Adipose tissue (tissue), 3 donors: ENCODE results near the gene WDR53. TPM values are rescaled to one million over a fixed set of nuclear protein-coding genes. Genes with fewer than 3 reads are reported as not detected.
"Not testable (repeated sequence)": the region's sequence is repeated elsewhere in the genome, so short reads cannot be mapped to it uniquely, and the experiment has no call there.

ENCODE experiments used
- H3K27ac ChIP-seq: one replicate; pipeline ENCODE4 v1.5.1; 2013; ENCODE audit warnings: low read depth, low read length
- WGBS, 3 donors: extraction: QIAGEN DNeasy Blood & Tissue Kit; methylation state at CpG; one replicate each; pipeline ENCODE4 v1.1.7; 2013; 5-methylcytosine and 5-hydroxymethylcytosine counted together
- polyA plus RNA-seq, 3 donors: library from polyadenylated mRNA; stranded (reverse); fragments of 200-250 nt; gene quantifications; one replicate each; pipeline ENCODE4 v1.2.3, GENCODE V29; 2013
- donor health status: healthy with polysubstance abuse.
- donor health status: Bipolar disorder and iron deficiency.
- donor health status: healthy.

The WDR53 gene
- polyA plus RNA-seq = 1 to 10 TPM; 3.5 to 9.8 (median 8.5) TPM

DNA sequence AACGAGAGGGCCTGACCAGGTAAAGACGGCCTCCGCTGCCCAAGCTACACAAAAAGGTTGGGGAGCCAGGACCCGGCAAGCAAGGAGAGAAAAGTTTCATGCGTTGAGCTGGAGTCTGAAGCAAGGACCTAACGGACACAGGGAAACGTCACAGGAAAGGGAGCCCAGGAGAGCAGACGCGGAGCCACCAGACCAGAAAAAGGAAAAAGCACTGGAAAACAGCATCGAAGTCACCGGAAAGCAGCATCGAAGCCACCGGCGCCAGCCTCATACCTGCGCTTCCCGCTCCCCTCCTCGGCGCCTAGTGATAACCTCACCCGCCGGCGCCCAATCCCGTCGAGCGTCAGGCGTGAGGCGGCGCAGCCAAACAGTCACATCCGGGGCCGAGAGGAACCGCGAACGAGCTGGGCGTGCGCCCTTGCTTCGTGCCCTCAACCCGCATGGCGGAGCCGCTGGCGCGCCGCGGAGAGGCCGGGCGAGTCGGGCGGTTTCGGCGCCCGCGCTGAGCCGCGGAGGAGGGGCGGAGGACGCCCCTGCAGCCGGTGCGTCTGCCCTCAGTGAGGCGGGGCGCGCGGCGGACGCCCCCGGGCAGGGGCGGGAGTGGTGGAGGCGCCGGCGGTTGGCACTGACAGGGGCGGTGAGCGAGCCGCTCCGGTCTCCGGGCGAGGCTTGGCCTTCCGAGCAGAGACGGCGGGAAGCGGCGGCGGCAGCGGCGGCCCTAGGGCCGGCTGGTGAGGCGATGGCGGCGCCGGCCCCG is at the start of gene WDR53, which contains the start of gene FBXO45:
TSS of gene WDR53 (minus strand) at position 309 of the 757 bp plus-strand sequence. CDS start 7,079 bp downstream, outside the sequence.
TSS of gene FBXO45 (plus strand) at position 415 of the 757 bp plus-strand sequence. CDS start at position 740, 325 bp downstream.
- 0 to 1% (median 1%) methylated on average over 66 to 87 of the region's 87 CpGs for WGBS, 3 donors

DNA sequence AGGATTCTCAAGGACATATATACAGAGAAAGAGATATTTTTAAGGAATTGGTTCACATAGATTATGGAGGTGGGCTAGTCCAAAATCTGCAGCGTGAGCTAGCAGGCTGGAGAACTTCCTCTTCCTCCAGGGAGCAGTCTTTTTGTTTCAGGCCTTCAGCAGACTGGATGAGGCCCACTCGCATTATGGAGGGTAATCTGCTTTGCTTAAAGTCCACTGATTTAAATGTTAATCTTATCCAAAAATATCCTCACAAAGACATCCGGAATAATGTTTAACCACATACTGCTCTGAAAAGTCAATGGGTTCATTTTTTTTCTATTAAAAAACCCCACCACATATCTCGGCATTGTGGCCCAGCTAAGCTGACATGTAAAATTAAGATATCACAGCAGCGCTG is 48.9 kb upstream of the WDR53 start:
- no peak overlapping the region for H3K27ac ChIP-seq
- 56 to 79% (median 58%) methylated on average over 5 of the region's 5 CpGs for WGBS, 3 donors

More for the DNA sequence above, at the start of gene WDR53, which contains the start of gene FBXO45:
- peak within 1 kb of the TSS; percentile 58 for H3K27ac ChIP-seq

- H3K27ac ChIP-seq = not testable (repeated sequence)
- 90 to 98% (median 94%) methylated on average over 6 of the region's 6 CpGs for WGBS, 3 donors
Measured at GRCh38 chr3:196615234-196615633, 46.9 kb upstream of the WDR53 start.

- 33 to 58% (median 37%) methylated on average over 10 of the region's 10 CpGs for WGBS, 3 donors
Measured at GRCh38 chr3:196611761-196612483, 43.6 kb upstream of the WDR53 start.

GRCh38 chr3:196609805-196610515 is 41.6 kb upstream of the WDR53 start:
- WGBS, 3 donors = 73 to 76% (median 75%) methylated on average over 6 of the region's 6 CpGs
- no peak overlapping the region for H3K27ac ChIP-seq

More at GRCh38 chr3:196611761-196612483, 43.6 kb upstream of the WDR53 start:
- no peak overlapping the region for H3K27ac ChIP-seq

DNA sequence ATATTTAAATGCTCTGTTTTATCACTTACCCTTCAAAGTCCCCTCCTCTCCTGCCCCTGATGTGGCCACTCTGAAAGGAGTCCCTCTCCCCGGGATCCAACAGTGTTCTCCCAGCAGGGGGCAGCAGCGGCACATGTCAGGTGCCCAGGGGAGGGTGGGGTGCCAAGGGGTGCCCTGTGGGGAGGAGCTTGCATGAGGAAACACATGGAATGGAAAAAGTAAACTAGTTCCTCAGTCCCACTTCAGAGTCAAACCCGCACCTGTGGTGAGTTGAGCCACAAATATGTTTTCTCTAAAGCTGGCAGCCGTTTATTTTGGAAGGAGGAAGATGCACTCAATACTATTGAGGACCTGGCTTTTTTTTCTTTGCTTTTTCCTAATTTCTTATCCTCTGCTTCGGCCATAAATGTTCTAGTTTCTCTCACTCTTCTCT is 41.0 kb upstream of the WDR53 start:
- WGBS, 3 donors = 9 to 20% (median 11%) methylated on average over 5 of the region's 5 CpGs
- H3K27ac ChIP-seq = no peak overlapping the region

DNA sequence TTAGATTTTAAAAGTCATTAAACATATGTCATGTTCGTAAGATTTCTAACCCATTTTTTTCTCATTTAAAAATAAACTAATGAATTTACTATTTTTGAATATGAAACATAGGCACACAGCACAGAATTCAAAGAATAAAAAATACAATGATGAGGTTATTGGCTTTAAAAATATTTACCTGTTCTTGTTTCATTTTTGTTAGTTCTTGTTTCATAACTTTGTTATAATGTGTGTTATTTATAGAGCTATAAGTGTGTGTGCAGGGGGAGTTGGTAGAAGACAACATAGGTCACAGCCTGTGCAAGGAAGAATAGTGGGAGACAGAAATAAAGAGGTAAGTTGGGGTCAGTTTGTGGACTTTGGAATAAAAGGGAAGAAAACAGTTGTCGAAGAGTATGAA is 40.3 kb upstream of the WDR53 start:
- WGBS, 3 donors = 88 to 94% (median 94%) methylated on average over 2 of the region's 2 CpGs
- no peak overlapping the region for H3K27ac ChIP-seq

DNA sequence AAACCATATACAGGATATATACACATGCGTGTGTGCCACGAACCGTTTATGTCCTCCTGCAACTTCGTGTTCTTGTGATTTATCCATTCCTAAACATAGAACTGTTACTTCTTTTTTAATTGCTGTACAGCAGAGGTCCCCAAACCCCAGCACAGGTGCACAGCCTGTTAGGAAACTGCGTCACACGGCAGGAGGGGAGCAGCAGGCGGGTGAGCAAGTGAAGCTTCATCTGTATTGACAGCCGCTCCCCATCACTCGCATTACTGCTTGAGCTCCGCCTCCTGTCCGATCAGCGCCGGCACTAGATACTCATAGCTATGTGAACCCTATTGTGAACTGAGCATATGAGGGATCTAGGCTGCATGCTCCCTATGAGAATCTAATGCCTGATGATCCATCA is 36.2 kb upstream of the WDR53 start:
- H3K27ac ChIP-seq = no peak overlapping the region
- 47 to 58% (median 57%) methylated on average over 13 of the region's 13 CpGs for WGBS, 3 donors

DNA sequence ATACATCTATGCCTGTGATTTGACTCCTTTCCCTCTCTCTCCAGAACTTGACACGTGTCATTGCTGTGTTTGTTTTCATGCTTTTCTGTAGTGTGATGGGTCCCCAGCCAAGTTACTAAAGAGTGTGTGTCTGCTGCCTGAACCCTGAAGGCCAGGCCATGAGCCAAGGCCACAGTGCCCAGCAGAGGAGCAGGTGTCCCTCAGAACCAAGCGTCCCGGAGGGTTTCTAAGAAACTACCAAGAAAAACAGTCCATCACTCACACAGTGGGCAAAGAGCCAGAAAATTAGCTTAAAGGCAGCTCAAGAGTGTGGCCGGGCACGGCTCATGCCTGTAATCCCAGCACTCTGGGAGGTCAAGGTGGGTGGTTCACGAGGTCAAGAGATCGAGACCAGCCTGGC is 35.3 kb upstream of the WDR53 start:
- 43 to 64% (median 63%) methylated on average over 7 of the region's 7 CpGs for WGBS, 3 donors
- no peak overlapping the region for H3K27ac ChIP-seq

DNA sequence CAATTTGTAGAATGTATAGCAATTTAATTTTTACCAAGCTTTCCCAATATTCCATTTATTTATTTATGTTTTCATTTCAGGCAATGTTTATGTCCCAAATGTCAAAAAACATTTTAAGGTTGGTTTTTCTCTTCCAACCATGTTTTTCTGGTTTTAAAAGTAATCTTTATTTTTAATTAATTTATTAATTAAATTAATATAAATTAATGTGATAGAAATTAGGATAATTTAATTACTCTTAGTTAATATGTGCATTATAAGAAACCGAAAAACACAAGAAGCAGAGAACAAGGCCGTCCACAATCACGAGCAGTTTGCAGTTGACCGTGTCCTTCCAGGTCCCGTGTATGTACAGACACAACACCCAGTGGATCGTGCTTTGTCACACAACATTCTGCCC is 34.3 kb upstream of the WDR53 start:
- H3K27ac ChIP-seq = no peak overlapping the region
- 88 to 97% (median 96%) methylated on average over 6 of the region's 6 CpGs for WGBS, 3 donors

DNA sequence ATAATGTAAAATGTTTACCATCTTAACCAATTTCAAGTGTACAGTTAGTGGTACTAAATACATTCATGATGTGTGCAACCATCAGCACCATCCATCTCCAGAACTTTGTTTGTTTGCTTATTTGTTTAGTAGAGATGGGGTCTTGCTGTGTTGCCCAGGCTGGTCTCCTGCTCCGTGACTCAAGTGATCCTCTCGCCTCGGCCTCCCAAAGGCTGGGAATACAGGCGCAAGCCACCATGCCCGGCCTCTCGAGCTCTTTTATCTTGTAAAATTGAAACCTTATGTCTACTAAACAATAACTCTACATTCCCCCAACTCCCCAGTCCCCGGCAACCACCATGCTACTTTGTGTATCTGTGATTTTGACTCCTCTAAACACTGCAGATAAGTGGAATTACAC is 32.0 kb upstream of the WDR53 start:
- no peak overlapping the region for H3K27ac ChIP-seq
- 93 to 95% (median 94%) methylated on average over 7 of the region's 7 CpGs for WGBS, 3 donors

DNA sequence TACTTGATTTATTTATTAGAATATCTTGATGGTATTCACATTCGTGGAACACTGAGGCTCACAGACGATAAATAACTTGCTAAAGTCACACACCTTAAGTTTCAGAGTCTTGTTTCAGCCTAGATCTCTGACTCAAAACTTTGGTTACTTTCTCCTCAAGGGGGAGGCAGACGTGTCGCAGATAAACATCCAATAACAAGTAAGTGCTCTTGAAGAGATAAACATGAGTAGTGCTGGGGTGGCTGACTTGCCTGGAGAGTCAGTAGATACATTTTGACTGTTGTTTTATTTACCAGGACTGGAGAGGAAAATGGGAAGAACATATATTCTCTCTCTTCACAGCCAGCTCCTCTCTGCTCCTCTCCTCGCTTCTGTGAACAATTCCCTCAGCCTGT is 31.4 kb upstream of the WDR53 start:
- 59 to 72% (median 68%) methylated on average over 5 of the region's 5 CpGs for WGBS, 3 donors
- no peak overlapping the region for H3K27ac ChIP-seq

DNA sequence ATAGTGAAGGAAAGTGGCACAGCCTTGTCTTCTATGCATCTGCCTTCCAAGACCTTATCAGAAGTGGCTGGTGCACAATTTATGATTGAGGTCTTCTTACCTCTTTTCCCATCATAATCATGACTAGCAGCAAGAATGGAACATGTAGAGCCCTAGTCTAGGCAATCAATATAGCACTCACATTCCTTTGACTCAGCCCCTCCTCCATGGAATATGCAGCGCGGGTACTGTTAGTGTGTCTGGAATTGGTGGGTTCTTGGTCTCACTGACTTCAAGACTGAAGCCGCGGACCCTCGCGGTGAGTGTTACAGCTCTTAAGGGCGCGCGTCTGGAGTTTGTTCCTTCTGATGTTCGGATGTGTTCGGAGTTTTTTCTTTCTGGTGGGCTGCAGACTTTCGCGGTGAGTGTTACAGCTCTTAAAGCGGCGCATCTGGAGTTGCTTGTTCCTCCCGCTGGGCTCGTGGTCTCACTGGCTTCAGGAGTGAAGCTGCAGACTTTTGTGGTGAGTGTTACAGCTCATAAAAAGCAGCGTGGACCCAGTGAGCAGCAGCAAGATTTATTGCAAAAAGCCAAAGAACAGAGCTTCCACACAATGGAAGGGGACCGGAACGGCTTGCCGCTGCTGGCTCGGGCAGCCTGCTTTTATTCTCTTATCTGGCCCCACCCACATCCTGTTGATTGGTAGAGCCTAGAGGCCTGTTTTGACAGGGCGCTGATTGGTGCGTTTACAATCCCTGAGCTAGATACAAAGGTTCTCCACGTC is 29.8 kb upstream of the WDR53 start:
- WGBS, 3 donors = 21 to 71% (median 32%) methylated on average over 25 of the region's 25 CpGs
- H3K27ac ChIP-seq = not testable (repeated sequence)

DNA sequence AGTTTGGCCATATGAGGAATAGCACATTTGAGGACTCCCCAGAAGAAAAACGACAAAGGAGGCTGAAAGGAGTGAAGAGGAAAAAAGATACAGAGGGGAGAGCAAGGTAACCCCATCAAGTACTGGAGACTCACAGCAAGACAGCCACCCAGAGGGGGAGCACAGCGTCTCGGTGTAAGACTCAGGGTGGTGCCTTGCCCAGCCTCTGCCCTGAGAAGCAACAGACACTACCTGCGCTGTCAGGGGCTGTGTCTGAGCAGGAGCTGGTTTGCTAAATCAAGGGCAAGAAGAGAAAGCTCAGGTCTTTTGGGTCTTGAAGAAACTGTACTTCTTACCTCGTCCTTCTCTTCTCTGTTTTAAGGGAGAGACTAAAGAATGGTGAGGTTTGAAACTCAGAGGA is 28.0 kb upstream of the WDR53 start:
- no peak overlapping the region for H3K27ac ChIP-seq

DNA sequence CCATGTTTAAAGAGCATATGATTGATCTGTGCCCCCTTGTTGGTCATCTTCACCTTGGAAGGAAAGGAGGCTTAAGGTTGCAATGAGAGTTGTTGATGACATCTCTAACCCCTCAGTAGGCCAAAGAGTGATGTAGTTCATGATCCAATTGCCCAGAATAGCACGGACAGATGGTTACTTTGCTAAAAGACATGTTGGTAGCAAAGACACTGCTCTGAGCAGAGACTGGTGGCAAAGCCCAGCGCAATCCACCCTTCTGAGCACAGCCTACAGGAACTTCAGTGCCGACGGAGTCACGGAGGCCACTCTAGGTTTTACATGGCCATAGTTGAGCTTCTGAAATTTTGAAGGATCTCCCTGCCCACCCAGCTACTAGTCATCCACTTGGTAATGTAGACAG is 21.9 kb upstream of the WDR53 start:
- no peak overlapping the region for H3K27ac ChIP-seq
- WGBS, 3 donors = 83 to 91% (median 91%) methylated on average over 5 of the region's 5 CpGs

More for the DNA sequence above, 28.0 kb upstream of the WDR53 start:
- 32 to 50% (median 45%) methylated on average over 5 of the region's 5 CpGs for WGBS, 3 donors

DNA sequence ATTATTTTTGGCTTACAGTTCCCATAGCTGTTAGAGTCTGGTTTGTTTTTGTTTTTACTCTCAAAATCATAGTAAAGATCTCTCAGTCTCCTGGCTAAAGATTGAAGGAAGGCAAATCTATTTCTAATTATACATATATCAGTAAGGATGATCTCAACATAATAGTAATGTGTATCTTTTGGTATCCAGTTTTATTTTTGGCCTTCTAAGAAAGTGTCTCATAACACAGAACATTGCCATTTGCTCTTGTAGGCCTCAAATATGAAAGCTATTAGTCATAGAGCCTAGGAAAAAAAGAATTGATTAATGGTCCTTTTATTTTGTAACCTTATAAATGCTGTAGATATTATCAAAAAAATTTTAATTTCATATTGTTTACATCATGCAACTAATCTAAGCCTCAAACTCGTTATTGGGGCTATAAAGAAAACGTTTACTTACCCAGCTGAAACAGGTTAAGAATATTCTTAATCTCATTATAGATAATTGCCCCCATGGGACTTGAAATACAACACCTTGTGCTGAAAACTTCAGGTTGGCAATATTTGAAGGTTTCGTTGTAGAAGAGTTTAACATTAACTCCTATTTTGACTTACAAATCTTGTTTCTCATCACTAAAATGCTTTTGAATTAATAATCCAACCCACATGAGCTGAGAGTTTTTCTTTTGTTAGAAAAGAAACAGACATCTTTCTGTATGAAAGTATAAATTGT is 16.8 kb upstream of the WDR53 start:
- no peak overlapping the region for H3K27ac ChIP-seq
- 60 to 89% (median 86%) methylated on average over 3 of the region's 3 CpGs for WGBS, 3 donors

DNA sequence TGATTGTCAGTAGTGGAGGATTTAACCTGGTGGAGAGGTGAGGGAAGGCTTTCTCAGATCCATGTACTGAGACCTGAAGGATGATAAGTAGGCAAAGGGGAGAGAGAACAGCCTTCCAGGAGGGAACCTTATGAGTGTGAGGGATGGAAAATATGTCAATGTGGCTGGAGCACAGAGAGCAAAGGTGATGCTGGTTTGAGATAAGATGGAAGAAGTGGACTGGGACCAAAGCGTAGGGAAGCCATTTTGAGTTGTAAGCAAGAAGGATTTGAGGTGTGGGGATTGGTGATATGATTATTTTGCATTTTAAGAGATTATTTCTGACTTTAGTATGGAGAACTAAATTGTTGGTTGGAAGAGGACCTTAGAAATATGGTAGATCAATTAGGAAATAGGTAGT is 4.0 kb upstream of the WDR53 start:
- H3K27ac ChIP-seq = no peak overlapping the region
- WGBS, 3 donors = 2 to 100% (median 42%) methylated on average over 1 of the region's 1 CpG

- H3K27ac ChIP-seq = not testable (repeated sequence)
- WGBS, 3 donors = 78 to 93% (median 92%) methylated on average over 13 of the region's 13 CpGs
Measured at GRCh38 chr3:196570332-196570731, 2.0 kb upstream of the WDR53 start.
